K562 (cell line): ENCODE data around the gene RSPH9. TPM values are rescaled to one million over a fixed set of nuclear protein-coding genes. Genes with fewer than 3 reads are reported as not detected.

ENCODE experiments used
- ARNT ChIP-seq, 2 experiments: fragments of 450-650 bp; IDR thresholded peaks; 2 replicates each; pipeline ENCODE4 v1.6.1; 2016; ENCODE audit warnings: mild to moderate bottlenecking in 1 of 2
- ASH1L ChIP-seq: fragments of 450-650 bp; IDR thresholded peaks from 2 replicates; pipeline ENCODE4 v1.6.1; 2018; ENCODE audit warnings: borderline replicate concordance, mild to moderate bottlenecking, low read depth; ENCODE audit not compliant: partially characterized antibody
- BCLAF1 ChIP-seq, 2 experiments: fragments of 450-650 bp in 1 of 2; IDR thresholded peaks; 2 replicates each; pipeline ENCODE4 v1.6.1; 2011 to 2017; ENCODE audit warnings: low read depth in 2 of 2, antibody characterized with exemption in 1 of 2, borderline replicate concordance in 1 of 2, low read length in 1 of 2, mild to moderate bottlenecking in 1 of 2, mixed read lengths in 1 of 2; ENCODE audit not compliant: control insufficient read depth in 1 of 2
- COPS2 ChIP-seq: fragments of 450-650 bp; conservative IDR thresholded peaks from 2 replicates; pipeline ENCODE4 v1.6.1; 2016; ENCODE audit warnings: mild to moderate bottlenecking, moderate library complexity
- MEIS2 ChIP-seq: fragments of 450-650 bp; IDR thresholded peaks from 2 replicates; pipeline ENCODE4 v1.6.1; 2014; ENCODE audit warnings: mild to moderate bottlenecking; ENCODE audit not compliant: partially characterized antibody
- MNT ChIP-seq, 2 experiments: fragments of 450-650 bp; conservative IDR thresholded peaks; 2 replicates each; pipeline ENCODE4 v1.6.1; 2017; ENCODE audit warnings: mild to moderate bottlenecking in 2 of 2, moderate library complexity in 2 of 2
- NFATC3 ChIP-seq: fragments of 450-650 bp; IDR thresholded peaks from 2 replicates; pipeline ENCODE4 v1.6.1; 2017; ENCODE audit warnings: mild to moderate bottlenecking
- OTX1 ChIP-seq: fragments of 450-650 bp; formaldehyde crosslinking; IDR thresholded peaks from 2 replicates; pipeline ENCODE4 v1.4.0; 2022; ENCODE audit warnings: mild to moderate bottlenecking
- POLR2AphosphoS2 ChIP-seq: IDR thresholded peaks from 2 replicates; pipeline ENCODE4 v1.6.1; 2012; ENCODE audit warnings: low read length, improper control_type of control experiment
- PRMT5 ChIP-seq: sonication (generic); formaldehyde crosslinking; IDR thresholded peaks from 2 replicates; pipeline ENCODE4 v1.5.0; 2020; ENCODE audit warnings: missing genetic modification reagents
- TBP ChIP-seq: optimal IDR thresholded peaks from 2 replicates; pipeline ENCODE3; 2011; ENCODE audit warnings: low read depth, low read length, improper control_type of control experiment
- TCF3 ChIP-seq: sonication (generic); formaldehyde crosslinking; IDR thresholded peaks from 2 replicates; pipeline ENCODE4 v1.4.0; 2020; ENCODE audit warnings: mild to moderate bottlenecking, missing genetic modification reagents
- TEAD4 ChIP-seq, 2 experiments: sonication (generic) in 1 of 2; formaldehyde crosslinking in 1 of 2; IDR thresholded peaks; 2 replicates each; pipeline versions ENCODE4 v1.6.1 to v1.8.0; 2012 to 2022; ENCODE audit warnings: borderline replicate concordance in 1 of 2, inconsistent platforms in 1 of 2, low read length in 1 of 2, mild to moderate bottlenecking in 1 of 2, missing genetic modification reagents in 1 of 2
- THAP7 ChIP-seq: fragments of 250-450 bp; sonication (Bioruptor Pico); IDR thresholded peaks from 2 replicates; pipeline ENCODE4 v1.5.0; 2021
- TOE1 ChIP-seq, 2 experiments: fragments of 450-650 bp in 1 of 2; sonication (generic) in 1 of 2; formaldehyde crosslinking in 1 of 2; IDR thresholded peaks; 2 replicates each; pipeline versions ENCODE4 v1.7.1 to v1.8.0; 2016 to 2022; ENCODE audit warnings: borderline replicate concordance in 2 of 2, mild to moderate bottlenecking in 2 of 2, antibody characterized with exemption in 1 of 2, inconsistent platforms in 1 of 2, low read depth in 1 of 2, missing genetic modification reagents in 1 of 2, moderate library complexity in 1 of 2
- XRCC5 ChIP-seq: fragments of 200-400 bp; formaldehyde crosslinking; IDR thresholded peaks from 2 replicates; pipeline ENCODE4 v1.6.1; 2017; ENCODE audit warnings: low read depth, mild to moderate bottlenecking, low read length
- ZNF133 ChIP-seq: fragments of 250-450 bp; sonication (Bioruptor Pico); IDR thresholded peaks from 2 replicates; pipeline ENCODE4 v1.4.0; 2020; ENCODE audit warnings: mild to moderate bottlenecking
- ZNF239 ChIP-seq: fragments of 250-450 bp; sonication (Bioruptor Pico); IDR thresholded peaks from 2 replicates; pipeline ENCODE4 v1.4.0; 2020; ENCODE audit warnings: mild to moderate bottlenecking
- ZNF79 ChIP-seq: fragments of 250-450 bp; sonication (Bioruptor Pico); IDR thresholded peaks from 2 replicates; pipeline ENCODE4 v1.4.0; 2020; ENCODE audit warnings: low read depth, mild to moderate bottlenecking, moderate library complexity
- polyA plus RNA-seq, 8 experiments: library from polyadenylated mRNA; depleted of rRNA in 4 of 8; stranded (reverse) in 5 of 8; unstranded in 3 of 8; fragments of >200 nt; fragmentation: Nextera tagmentation in 2 of 8; fragmentation: Illumina TruSeq in 1 of 8; extraction: Ambion mirVana in 2 of 8; extraction: Trizol in 1 of 8; gene quantifications; 2 replicates each; pipeline versions ENCODE4 v1.2.1 to v1.2.3, GENCODE V29; 2011 to 2014; ENCODE audit warnings: inconsistent platforms in 1 of 8, missing spikeins in 1 of 8
- total RNA-seq, 7 experiments: library from RNA; depleted of rRNA in 6 of 7; stranded (reverse); fragments of >200 nt in 6 of 7; fragmentation: Illumina TruSeq in 2 of 7; extraction: Trizol in 2 of 7; gene quantifications; 2 replicates each; pipeline versions ENCODE4 v1.2.1 to v1.2.3, GENCODE V29; 2011 to 2021; ENCODE audit warnings: low replicate concordance in 1 of 7
- TF ChIP-seq, protein P1 (sequence below): fragments of 450-650 bp; IDR thresholded peaks from 2 replicates; pipeline ENCODE4 v1.6.1; 2016; ENCODE audit warnings: missing biosample characterization, missing genetic modification characterization

Gene RSPH9
- total and polyA plus RNA-seq, 9 of the 15 experiments (the other 6 are each of a cell fraction or from before 2014, with no cell fraction given) = 0.05 to 0.60 (median 0.39) TPM; not detected in 6

- no peak for TF ChIP-seq TOE1 (IDR thresholded peaks at IDR 0.05; ENCODE audit: borderline replicate concordance)
- TF ChIP-seq TOE1 (CRISPR knock-in tag; IDR thresholded peaks at IDR 0.05; ENCODE audit: borderline replicate concordance, low read depth) = no peak
- TF ChIP-seq PRMT5 = no peak
- peak; percentile 75; the same call in 1 of the 2 replicates for TF ChIP-seq XRCC5
- TF ChIP-seq TEAD4 (IDR thresholded peaks at IDR 0.05; ENCODE audit: low read length) = 0 out of 2 replicates have a peak, but pooled peaks have one; percentile 25
- TF ChIP-seq TEAD4 (CRISPR knock-in tag; IDR thresholded peaks at IDR 0.05; ENCODE audit: borderline replicate concordance) = no peak
- TF ChIP-seq THAP7 = no peak
- TF ChIP-seq COPS2 = no peak
- TF ChIP-seq ZNF79 (CRISPR knock-in tag) = 0 out of 2 replicates have a peak, but pooled peaks have one; percentile 27
- TF ChIP-seq MEIS2 = no peak
- TF ChIP-seq OTX1 (CRISPR knock-in tag) = peak; percentile 84; the same call in 1 of the 2 replicates
- no peak for TF ChIP-seq POLR2AphosphoS2
- TF ChIP-seq MNT (conservative IDR thresholded peaks at IDR 0.05) = no peak
- TF ChIP-seq TCF3 (CRISPR knock-in tag) = no peak; the same call in 1 of the 2 replicates
- no peak for TF ChIP-seq ZNF239
- TF ChIP-seq NFATC3 = no peak
- TF ChIP-seq ZNF133 (CRISPR knock-in tag) = no peak
- no peak for TF ChIP-seq BCLAF1 (IDR thresholded peaks at IDR 0.05; ENCODE audit: borderline replicate concordance in 1 of 2, control insufficient read depth in 1 of 2, low read depth in 2 of 2, low read length in 1 of 2)
- peak; percentile 21 for TF ChIP-seq TBP
- TF ChIP-seq ASH1L = no peak
- TF ChIP-seq, protein P1, sequence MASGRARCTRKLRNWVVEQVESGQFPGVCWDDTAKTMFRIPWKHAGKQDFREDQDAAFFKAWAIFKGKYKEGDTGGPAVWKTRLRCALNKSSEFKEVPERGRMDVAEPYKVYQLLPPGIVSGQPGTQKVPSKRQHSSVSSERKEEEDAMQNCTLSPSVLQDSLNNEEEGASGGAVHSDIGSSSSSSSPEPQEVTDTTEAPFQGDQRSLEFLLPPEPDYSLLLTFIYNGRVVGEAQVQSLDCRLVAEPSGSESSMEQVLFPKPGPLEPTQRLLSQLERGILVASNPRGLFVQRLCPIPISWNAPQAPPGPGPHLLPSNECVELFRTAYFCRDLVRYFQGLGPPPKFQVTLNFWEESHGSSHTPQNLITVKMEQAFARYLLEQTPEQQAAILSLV (tag) = no peak
- TF ChIP-seq ARNT (IDR thresholded peaks at IDR 0.05) = no peak
Observed at GRCh38 chr6:43667245-43668150, 22.7 kb downstream of the RSPH9 start (continued).
